ENCODE results near the gene ZNF14.
"Not testable (repeated sequence)": the region's sequence is repeated elsewhere in the genome, so short reads cannot be mapped to it uniquely, and the experiment has no call there.

Gene ZNF14

GRCh38 chr19:19732579-19733501, at the start of gene ZNF14:
TSS of gene ZNF14 (minus strand) at chr19:19733112. CDS start at chr19:19732958, 154 bp downstream.
- Histone ChIP-seq H3K4me1 (ENCODE audit: control insufficient read depth, low read depth, low read length) (no peaks in the 10 kb centered on the region), H3K9me3 (ENCODE audit: control insufficient read depth, low read depth, low read length) (peaks cover 12% of the 10 kb centered on the region), H3K27ac (ENCODE audit: low read length) (no peak within 1 kb of the TSS), H3K36me3 (ENCODE audit: control insufficient read depth, low read depth, low read length) (no peaks in the 10 kb centered on the region), H3K27me3 (ENCODE audit: control insufficient read depth, insufficient read depth, low read length) (no peaks in the 10 kb centered on the region), H3K9ac (ENCODE audit: low read length) (peak within 1 kb of the TSS; percentile 21), H3K4me3 (ENCODE audit: low read length) (peak within 1 kb of the TSS; percentile 68)

DNA sequence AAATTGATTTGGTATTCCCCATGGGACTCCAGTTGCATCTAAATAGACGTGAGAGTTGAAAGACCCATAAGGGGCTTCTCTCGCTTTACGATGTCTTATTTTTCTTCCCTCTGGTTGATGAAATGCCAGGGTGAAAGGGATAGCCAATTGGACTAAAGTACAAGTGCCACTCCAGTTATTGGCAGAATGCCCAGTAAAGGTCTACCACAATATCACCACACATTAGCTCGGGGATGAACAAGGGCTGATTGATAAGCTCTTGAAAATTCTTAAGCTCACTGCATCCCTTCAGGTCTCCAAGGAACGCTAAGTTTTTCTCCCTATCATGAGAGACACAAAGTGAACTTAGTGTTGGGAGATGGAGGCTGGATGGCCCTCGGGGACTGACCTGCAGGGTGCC, 48.9 kb upstream of the ZNF14 start:
- H3K4me1 ChIP-seq (ENCODE audit: control insufficient read depth, low read depth, low read length), result not testable (repeated sequence)

DNA sequence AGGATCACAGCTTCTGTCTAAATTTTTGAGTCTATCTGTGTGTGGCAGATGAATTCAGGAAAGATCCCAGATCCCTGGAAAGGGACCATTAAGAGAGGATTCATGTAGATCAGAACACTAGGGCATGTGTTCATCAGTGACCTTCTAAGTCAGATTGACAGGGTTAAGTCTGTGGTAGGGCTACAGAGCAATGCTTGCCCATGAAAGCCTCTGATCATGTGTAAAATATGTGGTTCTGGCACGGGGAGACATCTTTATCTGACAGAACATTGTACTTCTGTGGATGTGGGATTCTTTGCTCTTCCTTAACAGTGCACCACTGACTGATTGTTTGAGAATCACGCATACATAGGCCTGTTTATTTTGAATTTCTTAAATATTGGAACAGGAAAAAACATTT, 45.8 kb upstream of the ZNF14 start:
- H3K9me3 ChIP-seq (ENCODE audit: control insufficient read depth, low read depth, low read length), result no peaks in the 10 kb centered on the region
- H3K27ac ChIP-seq (ENCODE audit: low read length), result no peak overlapping the region
- no peaks in the 10 kb centered on the region for H3K36me3 ChIP-seq (ENCODE audit: control insufficient read depth, low read depth, low read length)

More for the DNA sequence above, 48.9 kb upstream of the ZNF14 start:
- not testable (repeated sequence) for H3K9me3 ChIP-seq (ENCODE audit: control insufficient read depth, low read depth, low read length); H3K36me3 ChIP-seq (ENCODE audit: control insufficient read depth, low read depth, low read length); H3K27ac ChIP-seq (ENCODE audit: low read length); H3K27me3 ChIP-seq (ENCODE audit: control insufficient read depth, insufficient read depth, low read length); H3K9ac ChIP-seq (ENCODE audit: low read length); H3K4me3 ChIP-seq (ENCODE audit: low read length)

GRCh38 chr19:19777692-19778091, 44.8 kb upstream of the ZNF14 start:
- H3K36me3 ChIP-seq (ENCODE audit: control insufficient read depth, low read depth, low read length), result no peaks in the 10 kb centered on the region
- H3K9ac ChIP-seq (ENCODE audit: low read length), result no peak overlapping the region
- peak overlapping the region; percentile 68 for H3K4me3 ChIP-seq (ENCODE audit: low read length)
- peaks cover 6% of the 10 kb centered on the region for H3K4me1 ChIP-seq (ENCODE audit: control insufficient read depth, low read depth, low read length)
- no peak overlapping the region for H3K27ac ChIP-seq (ENCODE audit: low read length)
- H3K27me3 ChIP-seq (ENCODE audit: control insufficient read depth, insufficient read depth, low read length), result no peaks in the 10 kb centered on the region
- no peaks in the 10 kb centered on the region for H3K9me3 ChIP-seq (ENCODE audit: control insufficient read depth, low read depth, low read length)

More for the DNA sequence above, 45.8 kb upstream of the ZNF14 start:
- no peaks in the 10 kb centered on the region for H3K27me3 ChIP-seq (ENCODE audit: control insufficient read depth, insufficient read depth, low read length)
- H3K4me1 ChIP-seq (ENCODE audit: control insufficient read depth, low read depth, low read length), result peaks cover 6% of the 10 kb centered on the region
- no peak overlapping the region for H3K4me3 ChIP-seq (ENCODE audit: low read length)
- no peak overlapping the region for H3K9ac ChIP-seq (ENCODE audit: low read length)

DNA sequence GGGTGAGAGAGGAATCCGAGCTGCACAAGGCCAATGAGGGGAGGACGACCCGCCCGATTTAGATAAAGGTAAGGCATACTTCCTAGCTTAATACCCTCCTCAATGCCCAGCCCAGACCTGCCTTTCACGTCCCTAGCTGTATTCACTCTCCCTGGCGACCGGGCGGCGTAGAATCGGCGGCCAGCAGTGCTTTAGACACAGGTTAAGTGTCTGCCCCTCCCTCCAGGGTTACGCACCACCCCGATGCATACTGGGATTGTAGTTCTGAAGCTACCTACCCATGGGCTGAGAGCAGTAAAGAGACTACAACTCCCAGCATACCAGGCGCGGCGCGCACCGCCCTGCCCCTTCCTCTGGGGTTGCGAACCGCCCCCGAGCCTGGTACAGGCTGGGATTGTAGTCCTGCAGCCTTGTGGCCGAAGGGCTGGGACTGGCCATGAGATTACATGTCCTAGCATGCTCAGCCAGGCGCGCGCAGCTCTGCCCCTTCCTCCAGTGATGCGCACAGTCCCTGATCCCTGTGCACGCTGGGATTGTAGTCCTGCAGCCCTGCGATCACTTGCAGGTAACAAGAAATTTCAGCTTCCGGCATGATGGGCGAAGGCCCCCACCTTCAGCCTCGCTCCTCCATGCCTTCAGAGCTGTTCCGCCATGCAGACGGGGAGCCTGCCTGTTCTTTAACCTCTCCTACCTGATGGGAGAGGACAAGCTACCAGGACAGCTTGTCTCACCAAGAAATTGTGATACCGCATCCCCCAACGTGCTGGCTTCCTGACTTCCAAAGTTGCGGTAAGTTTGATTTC, 43.5 kb upstream of the ZNF14 start:
- no peaks in the 10 kb centered on the region for H3K27me3 ChIP-seq (ENCODE audit: control insufficient read depth, insufficient read depth, low read length)
- H3K36me3 ChIP-seq (ENCODE audit: control insufficient read depth, low read depth, low read length), result no peaks in the 10 kb centered on the region
- peak overlapping the region; percentile 68 for H3K4me3 ChIP-seq (ENCODE audit: low read length)
- H3K9ac ChIP-seq (ENCODE audit: low read length), result peak overlapping the region; percentile 67
- no peaks in the 10 kb centered on the region for H3K9me3 ChIP-seq (ENCODE audit: control insufficient read depth, low read depth, low read length)
- H3K4me1 ChIP-seq (ENCODE audit: control insufficient read depth, low read depth, low read length), result peaks cover 6% of the 10 kb centered on the region
- no peak overlapping the region for H3K27ac ChIP-seq (ENCODE audit: low read length)

GRCh38 chr19:19775891-19776205, 42.9 kb upstream of the ZNF14 start:
- H3K9ac ChIP-seq (ENCODE audit: low read length), result peak overlapping the region; percentile 67
- H3K9me3 ChIP-seq (ENCODE audit: control insufficient read depth, low read depth, low read length), result no peaks in the 10 kb centered on the region
- peaks cover 6% of the 10 kb centered on the region for H3K4me1 ChIP-seq (ENCODE audit: control insufficient read depth, low read depth, low read length)
- peak overlapping the region; percentile 68 for H3K4me3 ChIP-seq (ENCODE audit: low read length)
- no peak overlapping the region for H3K27ac ChIP-seq (ENCODE audit: low read length)
- no peaks in the 10 kb centered on the region for H3K27me3 ChIP-seq (ENCODE audit: control insufficient read depth, insufficient read depth, low read length)
- no peaks in the 10 kb centered on the region for H3K36me3 ChIP-seq (ENCODE audit: control insufficient read depth, low read depth, low read length)

GRCh38 chr19:19774354-19775033, 41.6 kb upstream of the ZNF14 start:
- Histone ChIP-seq H3K4me3 (ENCODE audit: low read length) (no peak overlapping the region), H3K4me1 (ENCODE audit: control insufficient read depth, low read depth, low read length) (peaks cover 6% of the 10 kb centered on the region), H3K9ac (ENCODE audit: low read length) (no peak overlapping the region), H3K27me3 (ENCODE audit: control insufficient read depth, insufficient read depth, low read length) (no peaks in the 10 kb centered on the region), H3K36me3 (ENCODE audit: control insufficient read depth, low read depth, low read length) (no peaks in the 10 kb centered on the region), H3K27ac (ENCODE audit: low read length) (no peak overlapping the region), H3K9me3 (ENCODE audit: control insufficient read depth, low read depth, low read length) (no peaks in the 10 kb centered on the region)

DNA sequence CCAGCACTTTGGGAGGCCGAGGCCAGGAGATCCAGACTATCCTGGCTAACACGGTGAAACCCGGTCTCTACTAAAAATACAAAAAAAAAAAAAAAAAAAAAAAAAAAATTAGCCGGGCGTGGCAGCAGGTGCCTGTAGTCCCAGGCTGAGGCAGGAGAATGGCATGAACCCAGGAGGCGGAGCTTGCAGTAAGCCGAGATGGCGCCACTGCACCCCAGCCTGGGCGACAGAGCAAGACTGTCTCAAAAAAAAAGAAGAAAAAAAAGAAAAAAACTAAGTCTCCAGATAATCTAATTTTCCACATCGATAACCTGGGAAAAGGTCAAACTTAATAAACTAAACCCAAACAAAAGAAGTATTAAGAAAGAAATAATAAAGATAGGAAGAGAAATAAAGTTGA, 39.1 kb upstream of the ZNF14 start:
- H3K27me3 ChIP-seq (ENCODE audit: control insufficient read depth, insufficient read depth, low read length); H3K4me1 ChIP-seq (ENCODE audit: control insufficient read depth, low read depth, low read length); H3K9ac ChIP-seq (ENCODE audit: low read length); H3K9me3 ChIP-seq (ENCODE audit: control insufficient read depth, low read depth, low read length); H3K27ac ChIP-seq (ENCODE audit: low read length); H3K4me3 ChIP-seq (ENCODE audit: low read length); H3K36me3 ChIP-seq (ENCODE audit: control insufficient read depth, low read depth, low read length): not testable (repeated sequence)

DNA sequence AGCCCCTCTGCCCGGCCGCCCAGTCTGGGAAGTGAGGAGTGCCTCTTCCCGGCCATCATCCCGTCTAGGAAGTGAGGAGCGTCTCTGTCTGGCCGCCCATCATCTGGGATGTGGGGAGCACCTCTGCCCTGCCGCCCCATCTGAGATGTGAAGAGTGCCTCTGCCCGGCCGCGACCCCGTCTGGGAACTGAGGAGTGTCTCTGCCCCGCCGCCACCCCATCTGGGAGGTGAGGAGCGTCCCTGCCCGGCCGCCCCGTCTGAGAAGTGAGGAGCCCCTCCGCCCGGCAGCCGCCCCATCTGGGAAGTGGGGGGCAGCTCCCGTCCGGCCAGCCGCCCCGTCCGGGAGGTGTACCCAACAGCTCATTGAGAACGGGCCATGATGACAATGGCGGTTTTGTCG, 37.1 kb upstream of the ZNF14 start:
- not testable (repeated sequence) for H3K27ac ChIP-seq (ENCODE audit: low read length); H3K9me3 ChIP-seq (ENCODE audit: control insufficient read depth, low read depth, low read length); H3K36me3 ChIP-seq (ENCODE audit: control insufficient read depth, low read depth, low read length); H3K27me3 ChIP-seq (ENCODE audit: control insufficient read depth, insufficient read depth, low read length); H3K4me3 ChIP-seq (ENCODE audit: low read length); H3K4me1 ChIP-seq (ENCODE audit: control insufficient read depth, low read depth, low read length); H3K9ac ChIP-seq (ENCODE audit: low read length)

DNA sequence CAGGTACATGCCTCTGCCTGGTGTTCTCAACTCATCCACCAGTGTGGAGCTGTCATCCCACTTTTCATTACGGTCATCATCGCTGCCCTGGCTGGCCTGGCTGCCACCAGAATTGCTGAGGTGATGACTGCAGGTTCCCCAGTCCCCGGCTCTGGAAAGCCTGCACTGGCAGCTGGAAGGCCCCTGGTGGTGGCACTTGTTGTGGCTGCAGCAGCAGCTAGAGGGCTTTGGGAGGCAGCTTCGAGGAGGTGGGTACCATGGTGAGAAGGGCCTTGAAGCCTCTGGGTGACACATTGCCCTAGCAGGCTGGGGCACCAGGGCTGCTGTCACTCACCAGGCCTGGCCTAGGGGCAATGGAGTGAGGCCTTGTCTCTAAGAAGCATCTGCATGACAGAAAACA, 25.3 kb upstream of the ZNF14 start:
- Histone ChIP-seq H3K4me1 (ENCODE audit: control insufficient read depth, low read depth, low read length) (no peaks in the 10 kb centered on the region), H3K9me3 (ENCODE audit: control insufficient read depth, low read depth, low read length) (peaks cover 10% of the 10 kb centered on the region), H3K9ac (ENCODE audit: low read length) (no peak overlapping the region), H3K27ac (ENCODE audit: low read length) (no peak overlapping the region), H3K36me3 (ENCODE audit: control insufficient read depth, low read depth, low read length) (no peaks in the 10 kb centered on the region), H3K4me3 (ENCODE audit: low read length) (no peak overlapping the region), H3K27me3 (ENCODE audit: control insufficient read depth, insufficient read depth, low read length) (no peaks in the 10 kb centered on the region)

- Histone ChIP-seq H3K4me1 (ENCODE audit: control insufficient read depth, low read depth, low read length) (no peaks in the 10 kb centered on the region), H3K4me3 (ENCODE audit: low read length) (no peak overlapping the region), H3K27ac (ENCODE audit: low read length) (no peak overlapping the region), H3K9me3 (ENCODE audit: control insufficient read depth, low read depth, low read length) (peaks cover 7% of the 10 kb centered on the region), H3K9ac (ENCODE audit: low read length) (no peak overlapping the region), H3K27me3 (ENCODE audit: control insufficient read depth, insufficient read depth, low read length) (no peaks in the 10 kb centered on the region), H3K36me3 (ENCODE audit: control insufficient read depth, low read depth, low read length) (no peaks in the 10 kb centered on the region)
Observed at GRCh38 chr19:19752760-19753403, 20.0 kb upstream of the ZNF14 start.
